Effector memory CD4-positive, alpha-beta T cell (primary cell): ENCODE data around the gene PHIP.

ENCODE experiments used
- DNase-seq, 3 donors: peaks; one replicate each; pipeline ENCODE4 v3.0.0-alpha.2; 2020
- H3K27ac ChIP-seq: 2 replicates; pipeline ENCODE4 v1.7.0; 2013; ENCODE audit warnings: mild to moderate bottlenecking, low read length, moderate library complexity; ENCODE audit not compliant: insufficient read depth, poor library complexity, severe bottlenecking
- H3K27me3 ChIP-seq: replicated peaks from 2 replicates; pipeline ENCODE4 v1.7.0; 2013; ENCODE audit warnings: mild to moderate bottlenecking, low read length; ENCODE audit not compliant: insufficient read depth, control insufficient read depth, poor library complexity, severe bottlenecking
- H3K36me3 ChIP-seq: 2 replicates; pipeline ENCODE4 v1.7.0; 2013; ENCODE audit warnings: mild to moderate bottlenecking, low read length, moderate library complexity; ENCODE audit not compliant: control insufficient read depth, insufficient read depth
- H3K4me1 ChIP-seq: 2 replicates; pipeline ENCODE4 v1.7.0; 2013; ENCODE audit warnings: low read length, mild to moderate bottlenecking; ENCODE audit not compliant: control insufficient read depth, insufficient read depth, poor library complexity, severe bottlenecking
- H3K4me3 ChIP-seq: 2 replicates; pipeline ENCODE4 v1.7.0; 2013; ENCODE audit warnings: low read length, low read depth, mild to moderate bottlenecking; ENCODE audit not compliant: insufficient read depth, poor library complexity, severe bottlenecking
- H3K9me3 ChIP-seq: 2 replicates; pipeline ENCODE4 v1.7.0; 2013; ENCODE audit warnings: mild to moderate bottlenecking, low read length, moderate library complexity; ENCODE audit not compliant: control insufficient read depth

The PHIP gene

DNA sequence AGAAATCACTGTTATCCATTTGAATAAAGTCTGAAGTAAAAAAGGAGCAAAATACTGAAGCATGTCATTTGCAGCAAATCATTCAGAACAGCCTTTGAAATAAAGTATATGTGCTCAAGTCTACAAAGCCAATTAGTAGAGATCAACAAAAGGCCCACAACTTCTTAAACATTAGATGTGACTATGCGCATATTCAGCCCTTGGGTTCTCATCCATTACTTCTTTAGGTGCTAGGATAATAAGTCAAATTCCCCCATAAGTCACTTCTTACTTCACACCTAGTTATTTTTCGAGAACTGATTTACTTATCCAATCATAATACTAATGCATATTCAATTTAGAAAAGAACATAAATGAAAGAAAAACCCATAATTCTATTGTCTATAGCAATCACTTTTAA is 31.0 kb downstream of the PHIP start:
- H3K4me3 ChIP-seq: no peak overlapping the region
- H3K27me3 ChIP-seq: no peaks in the 10 kb centered on the region
- peaks cover 4% of the 10 kb centered on the region for H3K4me1 ChIP-seq
- H3K9me3 ChIP-seq: no peaks in the 10 kb centered on the region
- no peak overlapping the region for H3K27ac ChIP-seq
- H3K36me3 ChIP-seq: peaks cover 2% of the 10 kb centered on the region
- DNase-seq: no peak

DNA sequence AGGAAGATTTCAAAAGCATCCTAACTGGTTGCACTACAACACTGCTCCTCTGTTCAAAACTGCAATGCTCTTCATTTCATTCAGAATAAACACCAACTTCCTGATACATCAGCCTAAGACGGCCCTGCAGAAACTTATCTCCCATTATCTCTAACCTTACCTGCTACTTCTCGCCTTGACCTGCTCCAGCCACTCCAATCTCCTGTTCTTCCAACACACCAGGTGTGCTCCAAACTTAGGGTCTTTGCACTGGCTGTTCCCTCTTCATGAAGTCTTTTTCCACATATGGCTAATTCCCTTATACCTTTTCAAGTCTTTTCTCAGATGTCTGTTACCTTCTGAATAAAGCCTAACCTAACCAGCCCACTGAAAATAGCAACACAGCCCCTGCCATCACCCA is 32.1 kb downstream of the PHIP start:
- Histone ChIP-seq H3K36me3 (peaks cover 1% of the 10 kb centered on the region), H3K27ac (no peak overlapping the region), H3K4me1 (peaks cover 4% of the 10 kb centered on the region), H3K9me3 (no peaks in the 10 kb centered on the region), H3K4me3 (no peak overlapping the region), H3K27me3 (no peaks in the 10 kb centered on the region)
- DNase-seq: no peak

DNA sequence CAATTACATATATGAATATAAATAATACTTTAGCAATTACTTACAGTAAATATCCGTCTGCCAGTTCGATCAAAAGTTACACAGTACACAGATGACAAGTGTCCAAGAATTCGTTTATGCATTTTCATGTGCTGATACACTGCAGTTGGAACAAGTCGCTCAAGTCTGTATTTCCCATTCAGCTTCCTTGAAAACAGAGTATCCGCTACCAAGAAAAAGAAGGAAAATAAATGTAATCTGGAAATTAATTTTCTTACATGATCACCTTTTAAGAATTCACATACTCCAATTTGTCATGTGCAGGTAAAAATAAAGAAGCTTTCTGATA is 35.3 kb downstream of the PHIP start:
- Histone ChIP-seq H3K27ac (no peak overlapping the region), H3K4me3 (no peak overlapping the region), H3K36me3 (peaks cover 10% of the 10 kb centered on the region), H3K4me1 (peaks cover 4% of the 10 kb centered on the region), H3K27me3 (no peaks in the 10 kb centered on the region), H3K9me3 (no peaks in the 10 kb centered on the region)
- no peak for DNase-seq

DNA sequence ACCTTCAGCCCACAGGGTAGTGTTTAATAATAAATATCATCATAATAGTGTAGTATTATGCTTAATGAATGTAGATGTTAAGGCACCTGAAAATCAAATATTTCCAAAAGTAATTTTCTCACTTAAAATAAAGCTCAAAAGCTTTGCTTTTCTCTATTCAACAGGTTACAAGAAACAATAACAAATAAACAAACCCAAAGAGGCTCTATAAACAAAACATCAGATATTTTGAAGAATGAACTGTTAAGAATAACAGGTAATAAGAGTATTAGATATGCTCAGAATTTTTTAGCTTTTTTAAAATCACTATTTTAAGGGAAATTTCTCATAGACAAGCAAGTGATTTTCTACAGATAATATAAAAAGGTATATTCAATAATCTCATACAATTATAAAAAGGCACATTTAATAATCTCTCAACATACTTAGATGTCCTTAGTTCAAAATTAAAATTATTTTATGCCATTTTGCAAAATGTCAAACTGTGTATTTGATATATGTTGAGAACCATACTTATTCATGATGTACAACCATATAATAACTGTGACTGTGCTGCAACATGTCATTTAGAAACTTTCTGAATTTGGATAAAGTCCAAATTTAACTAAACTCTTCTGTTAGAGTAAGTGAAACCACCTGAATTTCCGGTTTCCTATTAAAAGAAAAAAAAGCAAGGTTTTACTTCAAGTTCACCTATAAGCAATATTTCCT is 35.8 kb downstream of the PHIP start:
- Histone ChIP-seq H3K27me3 (no peaks in the 10 kb centered on the region), H3K9me3 (no peaks in the 10 kb centered on the region), H3K4me1 (peaks cover 4% of the 10 kb centered on the region), H3K4me3 (no peak overlapping the region), H3K27ac (no peak overlapping the region), H3K36me3 (peaks cover 13% of the 10 kb centered on the region)
- DNase-seq: no peak

DNA sequence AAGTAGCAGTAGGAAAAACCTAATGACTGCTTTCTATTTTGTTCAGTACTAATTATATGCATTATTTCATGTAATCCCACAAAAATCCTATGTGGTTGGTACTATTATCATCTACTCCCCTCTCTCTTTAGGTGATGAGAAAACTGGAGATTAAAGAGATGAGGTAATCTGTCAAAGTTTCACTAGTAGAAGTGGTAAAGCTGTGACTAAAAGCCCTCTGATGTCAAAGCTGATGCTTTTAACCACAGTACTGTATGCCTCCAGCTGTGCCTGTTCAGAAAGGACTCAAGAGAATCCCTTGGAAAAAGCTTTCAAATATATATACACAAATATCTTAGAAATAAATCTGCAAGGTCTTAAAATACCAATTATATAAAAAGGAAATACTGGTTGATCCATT is 38.0 kb downstream of the PHIP start:
- H3K4me1 ChIP-seq: peaks cover 4% of the 10 kb centered on the region
- H3K4me3 ChIP-seq: no peak overlapping the region
- no peaks in the 10 kb centered on the region for H3K9me3 ChIP-seq
- DNase-seq: no peak
- H3K27me3 ChIP-seq: no peaks in the 10 kb centered on the region
- peaks cover 16% of the 10 kb centered on the region for H3K36me3 ChIP-seq
- H3K27ac ChIP-seq: no peak overlapping the region

DNA sequence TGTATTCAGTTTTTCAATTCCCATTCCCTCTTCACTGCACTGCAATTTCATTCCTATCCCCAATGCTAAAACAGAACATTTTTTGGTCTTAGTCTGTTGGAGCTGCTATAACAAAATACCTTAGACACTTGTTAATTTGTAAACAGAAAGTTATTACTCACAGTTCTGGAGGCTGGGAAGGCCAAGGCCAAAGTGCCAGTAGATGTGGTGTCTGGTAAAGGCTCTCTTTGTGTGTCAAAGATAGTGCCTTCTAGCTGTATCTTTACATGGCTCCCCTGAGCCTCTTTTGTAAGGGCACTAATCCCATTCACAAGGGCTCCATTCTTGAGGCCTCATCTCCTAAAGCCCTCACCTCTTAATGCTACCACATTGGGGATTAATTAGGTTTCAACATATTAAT is 40.0 kb downstream of the PHIP start:
- no peak for DNase-seq
- H3K9me3 ChIP-seq: no peaks in the 10 kb centered on the region
- H3K4me3 ChIP-seq: no peak overlapping the region
- no peak overlapping the region for H3K27ac ChIP-seq
- H3K27me3 ChIP-seq: no peaks in the 10 kb centered on the region
- H3K4me1 ChIP-seq: peaks cover 4% of the 10 kb centered on the region
- H3K36me3 ChIP-seq: peaks cover 16% of the 10 kb centered on the region

DNA sequence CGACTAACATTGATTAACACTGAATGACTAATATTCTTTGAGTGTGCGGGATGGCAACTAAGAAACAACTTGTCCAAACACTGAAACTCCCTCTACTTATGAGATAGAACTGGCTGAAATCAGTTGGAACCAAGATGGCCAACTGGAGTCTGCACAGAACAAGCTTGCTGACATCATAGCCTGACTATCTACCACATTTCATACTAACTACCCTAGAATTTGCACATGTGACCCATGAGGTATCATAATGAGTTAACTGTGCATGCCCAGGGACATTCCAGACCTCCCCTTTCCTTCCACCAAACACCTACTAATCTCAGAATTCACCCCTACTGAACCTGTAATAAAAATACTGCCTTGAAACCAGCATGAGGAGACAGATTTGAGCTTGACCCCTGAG is 43.2 kb downstream of the PHIP start:
- DNase-seq: no peak
- Histone ChIP-seq H3K36me3 (peaks cover 11% of the 10 kb centered on the region), H3K9me3 (no peaks in the 10 kb centered on the region), H3K4me3 (no peak overlapping the region), H3K27me3 (no peaks in the 10 kb centered on the region), H3K27ac (no peak overlapping the region), H3K4me1 (no peaks in the 10 kb centered on the region)

DNA sequence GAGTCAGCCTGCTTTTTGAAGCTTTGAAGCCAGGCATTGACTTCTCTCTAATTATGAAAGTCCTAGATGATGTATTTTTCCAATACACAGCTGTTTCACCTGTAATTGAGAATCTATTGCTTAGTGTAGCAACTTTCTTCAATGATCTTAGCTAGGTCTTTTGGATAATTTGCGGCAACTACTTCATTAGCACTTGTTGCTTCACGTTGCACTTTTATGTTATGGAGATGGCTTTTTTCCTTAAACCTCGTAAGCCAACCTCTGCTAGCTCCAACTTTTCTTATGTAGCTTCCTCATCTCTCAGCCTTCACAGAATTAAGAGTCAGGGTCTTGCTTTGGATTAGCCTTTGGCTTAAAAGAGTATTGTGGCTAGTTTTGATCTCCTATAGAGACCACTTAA is 44.8 kb downstream of the PHIP start:
- Histone ChIP-seq H3K9me3 (no peaks in the 10 kb centered on the region), H3K4me3 (no peak overlapping the region), H3K27me3 (no peaks in the 10 kb centered on the region), H3K4me1 (no peaks in the 10 kb centered on the region), H3K27ac (no peak overlapping the region), H3K36me3 (peaks cover 11% of the 10 kb centered on the region)
- no peak for DNase-seq

DNA sequence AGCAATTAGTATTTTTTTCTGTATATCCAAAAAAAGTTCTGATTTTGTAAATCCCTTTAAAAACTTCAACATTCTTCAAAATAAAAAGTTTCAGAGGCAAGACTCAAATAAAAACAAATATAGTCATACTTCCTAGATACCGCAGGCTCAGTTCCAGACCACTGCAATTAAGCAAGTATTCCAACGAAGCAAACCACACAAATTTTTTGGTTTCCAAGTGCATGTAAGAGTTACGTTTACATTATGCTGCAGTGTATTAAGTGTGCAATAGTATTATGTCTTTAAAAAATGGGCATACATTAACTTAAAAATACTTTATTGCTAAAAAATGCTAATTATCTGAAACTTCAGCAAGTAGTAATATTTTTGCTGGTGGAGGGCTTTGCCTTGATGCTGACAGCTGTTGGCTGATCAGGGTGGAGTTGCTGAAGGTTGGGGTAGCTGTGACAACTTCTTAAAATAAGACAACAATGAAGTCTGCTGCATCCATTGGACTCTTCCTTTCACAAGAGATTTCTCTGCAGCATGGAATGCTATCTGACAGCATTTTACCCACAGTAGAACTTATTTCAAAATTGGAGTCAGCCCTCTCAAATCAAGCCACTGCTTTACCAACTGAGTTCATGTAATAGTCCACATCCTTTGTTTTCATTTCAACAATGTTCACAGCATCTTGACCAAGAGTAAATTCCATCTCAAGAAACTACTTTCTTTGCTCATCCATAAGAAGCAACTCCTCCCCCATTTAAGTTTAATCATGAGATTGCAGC is 46.0 kb downstream of the PHIP start:
- H3K4me1 ChIP-seq: no peaks in the 10 kb centered on the region
- H3K9me3 ChIP-seq: no peaks in the 10 kb centered on the region
- H3K36me3 ChIP-seq: peaks cover 3% of the 10 kb centered on the region
- no peaks in the 10 kb centered on the region for H3K27me3 ChIP-seq
- no peak overlapping the region for H3K27ac ChIP-seq
- no peak for DNase-seq
- no peak overlapping the region for H3K4me3 ChIP-seq

DNA sequence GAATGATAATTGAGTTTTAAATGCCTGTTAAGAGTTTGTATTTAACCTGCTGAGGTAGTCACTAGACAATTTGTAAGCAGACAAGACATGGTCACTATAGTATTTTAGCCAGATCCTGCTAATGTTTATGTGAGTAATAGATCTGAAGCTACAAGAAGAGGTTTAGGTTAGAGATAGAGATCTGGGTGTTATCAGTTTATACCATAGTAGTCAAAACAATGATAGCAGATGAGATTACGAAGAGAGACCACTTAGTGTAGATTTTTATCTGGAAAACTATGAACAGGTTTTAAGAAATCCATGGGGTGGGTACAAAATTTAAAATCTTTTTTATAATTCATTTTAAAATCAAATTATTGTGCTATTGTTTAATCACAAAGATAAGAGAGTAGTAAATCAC is 47.5 kb downstream of the PHIP start:
- H3K9me3 ChIP-seq: no peaks in the 10 kb centered on the region
- no peak overlapping the region for H3K27ac ChIP-seq
- no peaks in the 10 kb centered on the region for H3K4me1 ChIP-seq
- H3K27me3 ChIP-seq: no peaks in the 10 kb centered on the region
- no peak overlapping the region for H3K4me3 ChIP-seq
- H3K36me3 ChIP-seq: no peaks in the 10 kb centered on the region
- no peak for DNase-seq
